Mesothelial cell of epicardium (in vitro differentiated cells): ENCODE measurements around the gene MAP3K6. TPM values are rescaled to one million over a fixed set of nuclear protein-coding genes. Genes with fewer than 3 reads are reported as not detected.

ENCODE experiments used
- DNase-seq, 2 experiments: peaks; one replicate each; pipeline ENCODE4 v3.0.0; 2021; ENCODE audit warnings: low spot score in 2 of 2; ENCODE audit not compliant: unreplicated experiment in 2 of 2
- H3K27ac Mint-ChIP-seq: 2 replicates; pipeline ENCODE4 v1.8.0; 2021; ENCODE audit warnings: mixed read lengths
- H3K27me3 Mint-ChIP-seq: 2 replicates; pipeline ENCODE4 v1.8.0; 2021; ENCODE audit warnings: low read depth, mixed read lengths
- H3K36me3 Mint-ChIP-seq: 2 replicates; pipeline ENCODE4 v1.8.0; 2021; ENCODE audit warnings: mixed read lengths
- H3K4me1 Mint-ChIP-seq: 2 replicates; pipeline ENCODE4 v1.8.0; 2021; ENCODE audit warnings: mixed read lengths
- H3K4me3 Mint-ChIP-seq: 2 replicates; pipeline ENCODE4 v1.8.0; 2021; ENCODE audit warnings: mild to moderate bottlenecking, moderate library complexity, mixed read lengths
- H3K9me3 Mint-ChIP-seq: 2 replicates; pipeline ENCODE4 v1.8.0; 2021; ENCODE audit warnings: mixed read lengths
- CTCF ChIP-seq: fragments of 200-600 bp; sonication (generic); IDR thresholded peaks from one replicate; pipeline ENCODE4 v1.5.0; 2021; ENCODE audit warnings: antibody characterized with exemption; ENCODE audit not compliant: unreplicated experiment
- total RNA-seq: library from RNA; stranded (reverse); gene quantifications from 3 replicates; pipeline ENCODE4 v1.2.1, GENCODE V29; 2021

The MAP3K6 gene
- total RNA-seq, 1 donor from 2014 or later, result 13.7 TPM

GRCh38 chr1:27335506-27336422 is 31.0 kb downstream of the MAP3K6 start:
- H3K4me3 Mint-ChIP-seq, result no peak overlapping the region
- no peak overlapping the region for H3K27ac Mint-ChIP-seq
- no peaks in the 10 kb centered on the region for H3K27me3 Mint-ChIP-seq
- no peak for DNase-seq
- H3K9me3 Mint-ChIP-seq, result no peaks in the 10 kb centered on the region
- no peaks in the 10 kb centered on the region for H3K4me1 Mint-ChIP-seq
- no peak for TF ChIP-seq CTCF
- peaks cover 16% of the 10 kb centered on the region for H3K36me3 Mint-ChIP-seq

GRCh38 chr1:27333717-27334279 is 33.0 kb downstream of the MAP3K6 start:
- Mint-ChIP-seq H3K4me1 (no peaks in the 10 kb centered on the region), H3K36me3 (peaks cover 18% of the 10 kb centered on the region), H3K4me3 (no peak overlapping the region), H3K9me3 (no peaks in the 10 kb centered on the region), H3K27me3 (no peaks in the 10 kb centered on the region), H3K27ac (no peak overlapping the region)
- no peak for TF ChIP-seq CTCF
- DNase-seq, result no peak

GRCh38 chr1:27332536-27333281 is 34.1 kb downstream of the MAP3K6 start:
- Mint-ChIP-seq H3K36me3 (peaks cover 18% of the 10 kb centered on the region), H3K9me3 (no peaks in the 10 kb centered on the region), H3K27me3 (no peaks in the 10 kb centered on the region), H3K27ac (no peak overlapping the region), H3K4me3 (no peak overlapping the region), H3K4me1 (no peaks in the 10 kb centered on the region)
- peak in 1 of 2 experiments; percentile 71 for DNase-seq
- peak; percentile 82 for TF ChIP-seq CTCF

- no peak for TF ChIP-seq CTCF
- H3K36me3 Mint-ChIP-seq, result peaks cover 17% of the 10 kb centered on the region
- no peak overlapping the region for H3K4me3 Mint-ChIP-seq
- no peaks in the 10 kb centered on the region for H3K9me3 Mint-ChIP-seq
- DNase-seq, result no peak
- H3K4me1 Mint-ChIP-seq, result no peaks in the 10 kb centered on the region
- H3K27me3 Mint-ChIP-seq, result no peaks in the 10 kb centered on the region
- no peak overlapping the region for H3K27ac Mint-ChIP-seq
These were observed 34.8 kb downstream of the MAP3K6 start for GRCh38 chr1:27331922-27332321.

GRCh38 chr1:27331426-27331825 is 35.3 kb downstream of the MAP3K6 start:
- peaks cover 12% of the 10 kb centered on the region for H3K36me3 Mint-ChIP-seq
- no peak for TF ChIP-seq CTCF
- H3K4me3 Mint-ChIP-seq, result no peak overlapping the region
- no peak overlapping the region for H3K27ac Mint-ChIP-seq
- H3K27me3 Mint-ChIP-seq, result no peaks in the 10 kb centered on the region
- H3K9me3 Mint-ChIP-seq, result no peaks in the 10 kb centered on the region
- H3K4me1 Mint-ChIP-seq, result no peaks in the 10 kb centered on the region
- no peak for DNase-seq
